Tibial nerve (tissue), 4 donors: Measurements from ENCODE around the gene CFAP70. TPM values are rescaled to one million over a fixed set of nuclear protein-coding genes. Genes with fewer than 3 reads are reported as not detected.
"Not testable (repeated sequence)": the region's sequence is repeated elsewhere in the genome, so short reads cannot be mapped to it uniquely, and the experiment has no call there.

ENCODE experiments used
- DNase-seq, 2 donors: peaks; one replicate each; pipeline ENCODE4 v3.0.0-alpha.2; 2019; ENCODE audit warnings: low spot score in 2 of 2
- H3K27ac ChIP-seq, 4 donors: fragments of 200-600 bp; sonication (generic) in 3 of 4; one replicate each; pipeline ENCODE4 v1.5.1; 2017 to 2019; ENCODE audit warnings: mild to moderate bottlenecking in 1 of 4
- H3K27me3 ChIP-seq, 2 donors: fragments of 200-600 bp; sonication (generic) in 1 of 2; one replicate each; pipeline versions ENCODE4 v1.5.1 to v1.6.0; 2017 to 2019
- H3K36me3 ChIP-seq, 3 donors: fragments of 200-600 bp; sonication (generic); one replicate each; pipeline ENCODE4 v1.5.1; 2018 to 2019
- H3K4me1 ChIP-seq, 4 donors: fragments of 200-600 bp; sonication (generic) in 3 of 4; one replicate each; pipeline ENCODE4 v1.5.1; 2017 to 2019
- H3K4me3 ChIP-seq, 4 donors: fragments of 200-600 bp; sonication (generic) in 3 of 4; one replicate each; pipeline ENCODE4 v1.5.1; 2017 to 2019; ENCODE audit warnings: mild to moderate bottlenecking in 1 of 4, moderate library complexity in 1 of 4
- H3K9me3 ChIP-seq, 4 donors: fragments of 200-600 bp; sonication (generic) in 3 of 4; one replicate each; pipeline ENCODE4 v1.5.1; 2017 to 2019
- EP300 ChIP-seq, 2 donors: sonication (generic); formaldehyde crosslinking; IDR thresholded peaks; one replicate each; pipeline ENCODE4 v1.6.1; 2017; ENCODE audit warnings: antibody characterized with exemption in 2 of 2, mild to moderate bottlenecking in 1 of 2
- POLR2A ChIP-seq, 2 donors: fragments of 450-650 bp; IDR thresholded peaks; one replicate each; pipeline ENCODE4 v1.6.1; 2017; ENCODE audit warnings: antibody characterized with exemption in 2 of 2, mild to moderate bottlenecking in 2 of 2, moderate library complexity in 2 of 2
- WGBS, 2 donors: methylation state at CpG; one replicate each; pipeline ENCODE4 v1.1.5; 2018; 5-methylcytosine and 5-hydroxymethylcytosine counted together
- total RNA-seq, 4 donors: library from RNA; depleted of rRNA; stranded (reverse); fragments of >200 nt; gene quantifications; one replicate each; pipeline ENCODE4 v1.1.0, GENCODE V29; 2016
- TF ChIP-seq, protein P1 (sequence below), 5 experiments: fragments of 200-600 bp in 3 of 5; fragments of 450-650 bp in 2 of 5; sonication (generic) in 3 of 5; IDR thresholded peaks; one replicate each; pipeline ENCODE4 v1.5.1; 2016 to 2019; ENCODE audit warnings: antibody characterized with exemption in 5 of 5, mild to moderate bottlenecking in 3 of 5, moderate library complexity in 2 of 5

CFAP70 gene
- total RNA-seq, 4 donors from 2014 or later = 3.8 to 14.9 (median 6.6) TPM

DNA sequence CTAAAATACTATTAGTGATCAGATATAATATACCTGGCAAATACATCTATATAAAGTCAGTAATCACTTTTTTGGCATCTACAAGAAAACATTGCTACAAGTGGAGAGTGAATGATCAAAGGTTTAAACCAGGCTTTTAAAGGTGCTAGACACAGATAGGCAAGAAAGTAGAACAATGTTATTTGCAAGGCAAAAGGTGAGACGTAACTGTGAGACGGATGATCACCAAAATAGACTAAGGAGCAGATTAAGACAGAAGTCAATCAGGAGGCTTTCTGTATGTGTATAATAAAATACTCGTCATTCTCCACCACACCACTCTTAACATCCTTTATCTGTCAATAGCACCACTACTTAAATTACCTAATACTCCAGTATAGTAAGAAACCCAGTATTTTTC lies 46.9 kb upstream of the CFAP70 start:
- Histone ChIP-seq H3K9me3 (no peaks in the 10 kb centered on the region), H3K27me3 (no peaks in the 10 kb centered on the region), H3K4me1 (peaks cover 0 to 52% (median 2%) of the 10 kb centered on the region in 4 donors), H3K27ac (no peak overlapping the region), H3K4me3 (no peak overlapping the region), H3K36me3 (peaks cover 0 to 11% (median 0%) of the 10 kb centered on the region in 3 donors)
- no peak for DNase-seq
- WGBS, 2 donors = 94 to 95% methylated on average over 3 of the region's 3 CpGs
- TF ChIP-seq POLR2A (IDR thresholded peaks at IDR 0.05) = no peak
- TF ChIP-seq, protein P1, sequence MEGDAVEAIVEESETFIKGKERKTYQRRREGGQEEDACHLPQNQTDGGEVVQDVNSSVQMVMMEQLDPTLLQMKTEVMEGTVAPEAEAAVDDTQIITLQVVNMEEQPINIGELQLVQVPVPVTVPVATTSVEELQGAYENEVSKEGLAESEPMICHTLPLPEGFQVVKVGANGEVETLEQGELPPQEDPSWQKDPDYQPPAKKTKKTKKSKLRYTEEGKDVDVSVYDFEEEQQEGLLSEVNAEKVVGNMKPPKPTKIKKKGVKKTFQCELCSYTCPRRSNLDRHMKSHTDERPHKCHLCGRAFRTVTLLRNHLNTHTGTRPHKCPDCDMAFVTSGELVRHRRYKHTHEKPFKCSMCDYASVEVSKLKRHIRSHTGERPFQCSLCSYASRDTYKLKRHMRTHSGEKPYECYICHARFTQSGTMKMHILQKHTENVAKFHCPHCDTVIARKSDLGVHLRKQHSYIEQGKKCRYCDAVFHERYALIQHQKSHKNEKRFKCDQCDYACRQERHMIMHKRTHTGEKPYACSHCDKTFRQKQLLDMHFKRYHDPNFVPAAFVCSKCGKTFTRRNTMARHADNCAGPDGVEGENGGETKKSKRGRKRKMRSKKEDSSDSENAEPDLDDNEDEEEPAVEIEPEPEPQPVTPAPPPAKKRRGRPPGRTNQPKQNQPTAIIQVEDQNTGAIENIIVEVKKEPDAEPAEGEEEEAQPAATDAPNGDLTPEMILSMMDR (IDR thresholded peaks at IDR 0.05) = no peak
- no peak for TF ChIP-seq EP300 (IDR thresholded peaks at IDR 0.05)

DNA sequence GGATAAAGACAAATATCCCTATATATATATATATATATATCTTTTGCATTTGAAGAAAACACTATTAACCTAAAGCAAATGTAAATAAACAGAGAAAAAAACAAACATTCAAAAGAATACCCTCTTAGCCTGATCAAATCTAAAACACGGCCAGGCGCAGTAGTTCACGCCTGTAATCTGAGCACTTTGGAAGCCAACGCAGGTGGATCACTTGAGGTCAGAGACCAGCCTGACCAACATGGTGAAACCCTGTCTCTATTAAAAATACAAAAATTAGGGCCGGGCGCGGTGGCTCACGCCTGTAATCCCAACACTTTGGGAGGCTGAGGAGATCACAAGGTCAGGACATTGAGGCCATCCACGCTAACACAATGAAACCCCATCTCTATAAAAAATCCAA lies 46.0 kb upstream of the CFAP70 start:
- no peak overlapping the region for H3K27ac ChIP-seq
- H3K4me3 ChIP-seq = no peak overlapping the region
- no peaks in the 10 kb centered on the region for H3K27me3 ChIP-seq
- peaks cover 0 to 52% (median 0%) of the 10 kb centered on the region in 4 donors for H3K4me1 ChIP-seq
- peaks cover 0 to 13% (median 0%) of the 10 kb centered on the region in 3 donors for H3K36me3 ChIP-seq
- no peaks in the 10 kb centered on the region for H3K9me3 ChIP-seq
- 95 to 98% methylated on average over 9 of the region's 9 CpGs for WGBS, 2 donors
- TF ChIP-seq, protein P1 (IDR thresholded peaks at IDR 0.05) = no peak
- TF ChIP-seq POLR2A (IDR thresholded peaks at IDR 0.05) (no peak), EP300 (IDR thresholded peaks at IDR 0.05) (no peak)
- DNase-seq = no peak

DNA sequence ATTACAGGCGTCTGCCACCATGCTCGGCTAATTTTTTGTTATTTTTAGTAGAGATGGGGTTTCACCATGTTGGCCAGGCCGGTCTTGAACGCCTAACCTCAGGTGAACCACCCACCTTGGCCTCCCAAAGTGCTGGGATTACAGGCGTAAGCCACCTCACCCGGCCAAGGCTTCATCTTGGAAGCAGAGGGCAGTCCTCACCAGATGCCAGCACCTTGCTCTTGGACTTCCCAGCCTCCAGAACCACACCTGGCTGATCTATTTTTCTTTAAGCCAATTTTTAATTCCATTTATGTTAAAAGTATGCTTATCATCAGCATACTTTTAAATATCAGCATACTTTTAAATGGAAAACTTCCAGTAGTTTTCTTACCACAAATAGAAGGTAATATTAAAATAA lies 43.0 kb upstream of the CFAP70 start:
- no peak for DNase-seq
- Histone ChIP-seq H3K27me3 (no peaks in the 10 kb centered on the region), H3K4me3 (no peak overlapping the region), H3K27ac (no peak overlapping the region), H3K4me1 (peaks cover 0 to 29% (median 0%) of the 10 kb centered on the region in 4 donors), H3K9me3 (no peaks in the 10 kb centered on the region), H3K36me3 (peaks cover 0 to 32% (median 2%) of the 10 kb centered on the region in 3 donors)
- WGBS, 2 donors = 94 to 100% methylated on average over 6 of the region's 6 CpGs
- TF ChIP-seq EP300 (IDR thresholded peaks at IDR 0.05) = no peak
- TF ChIP-seq, protein P1 (IDR thresholded peaks at IDR 0.05) = no peak

DNA sequence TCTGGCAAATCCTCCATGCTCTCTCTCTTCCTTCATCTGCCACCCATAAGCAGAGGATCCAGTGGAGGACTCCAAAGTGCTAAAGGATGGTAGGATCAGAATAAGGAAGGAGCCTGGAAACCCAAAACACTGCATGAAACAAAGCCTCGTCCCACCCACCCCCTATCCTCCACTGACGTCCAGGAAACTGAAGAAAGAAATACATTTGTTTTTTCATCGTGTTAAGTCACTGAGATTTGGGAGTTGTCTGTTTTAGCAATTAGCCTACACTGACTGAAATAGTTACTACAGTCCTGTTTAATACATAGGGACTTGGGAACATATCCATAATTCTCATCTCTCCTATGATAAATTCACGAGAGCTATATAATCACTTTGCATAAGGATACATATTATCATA lies 40.4 kb upstream of the CFAP70 start:
- TF ChIP-seq, protein P1 (IDR thresholded peaks at IDR 0.05) = no peak
- TF ChIP-seq POLR2A (IDR thresholded peaks at IDR 0.05) = no peak
- TF ChIP-seq EP300 (IDR thresholded peaks at IDR 0.05) = no peak
- Histone ChIP-seq H3K4me3 (no peak overlapping the region), H3K27me3 (no peaks in the 10 kb centered on the region), H3K27ac (no peak overlapping the region), H3K36me3 (peaks cover 0 to 57% (median 3%) of the 10 kb centered on the region in 3 donors), H3K9me3 (no peaks in the 10 kb centered on the region), H3K4me1 (peaks cover 0 to 23% (median 0%) of the 10 kb centered on the region in 4 donors)
- 57 to 61% methylated on average over 4 of the region's 4 CpGs for WGBS, 2 donors
- no peak for DNase-seq

DNA sequence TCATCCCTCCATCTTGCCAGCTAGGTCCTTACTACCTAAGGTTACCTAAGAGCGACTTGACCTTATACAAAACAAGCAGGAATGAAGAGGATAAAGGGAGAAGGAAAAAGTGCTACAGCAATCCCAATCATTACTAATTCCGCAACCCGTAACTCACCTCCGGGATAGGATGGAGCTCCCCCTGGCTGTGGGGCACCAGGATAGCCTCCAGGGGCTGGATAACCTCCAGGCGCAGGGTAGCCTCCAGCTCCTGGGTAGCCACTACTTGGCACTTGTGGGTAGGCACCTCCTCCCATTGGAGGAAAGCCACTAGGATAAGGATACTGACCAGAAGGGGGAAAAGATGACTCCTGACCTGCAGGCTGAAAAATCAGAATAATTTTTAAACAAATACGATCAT lies 39.4 kb upstream of the CFAP70 start:
- no peak overlapping the region for H3K27ac ChIP-seq
- H3K9me3 ChIP-seq = no peaks in the 10 kb centered on the region
- no peak for DNase-seq
- 93 to 94% methylated on average over 6 of the region's 6 CpGs for WGBS, 2 donors
- peaks cover 0 to 61% (median 3%) of the 10 kb centered on the region in 3 donors for H3K36me3 ChIP-seq
- no peak overlapping the region for H3K4me3 ChIP-seq
- TF ChIP-seq EP300 (IDR thresholded peaks at IDR 0.05) (no peak), POLR2A (IDR thresholded peaks at IDR 0.05) (no peak)
- H3K4me1 ChIP-seq = peaks cover 0 to 17% (median 0%) of the 10 kb centered on the region in 4 donors
- no peaks in the 10 kb centered on the region for H3K27me3 ChIP-seq

DNA sequence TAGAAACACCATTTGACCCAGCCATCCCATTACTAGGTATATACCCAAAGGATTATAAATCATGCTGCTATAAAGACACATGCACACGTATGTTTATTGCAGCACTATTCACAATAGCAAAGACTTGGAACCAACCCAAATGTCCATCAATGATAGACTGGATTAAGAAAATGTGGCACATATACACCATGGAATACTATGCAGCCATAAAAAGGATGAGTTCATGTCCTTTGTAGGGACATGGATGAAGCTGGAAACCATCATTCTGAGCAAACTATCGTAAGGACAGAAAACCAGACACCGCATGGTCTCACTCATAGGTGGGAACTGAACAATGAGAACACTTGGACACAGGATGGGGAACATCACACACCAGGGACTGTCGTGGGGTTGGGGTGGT lies 35.7 kb upstream of the CFAP70 start:
- WGBS, 2 donors = 99 to 100% methylated on average over 3 of the region's 4 CpGs
- not testable (repeated sequence) for DNase-seq, H3K9me3 ChIP-seq, H3K4me3 ChIP-seq, H3K4me1 ChIP-seq, H3K27ac ChIP-seq, H3K27me3 ChIP-seq
- H3K36me3 ChIP-seq = peaks cover 0 to 84% (median 3%) of the 10 kb centered on the region in 3 donors
